ENCODE results near the gene GNGT1. TPM values are rescaled to one million over a fixed set of nuclear protein-coding genes. Genes with fewer than 3 reads are reported as not detected.

Gene GNGT1
- total RNA-seq, 1 donor = not detected

GRCh38 chr7:93937818-93938217 is 31.5 kb downstream of the GNGT1 start:
- no peak for DNase-seq (ENCODE audit: low read depth in 2 of 3, low spot score in 2 of 3)

DNA sequence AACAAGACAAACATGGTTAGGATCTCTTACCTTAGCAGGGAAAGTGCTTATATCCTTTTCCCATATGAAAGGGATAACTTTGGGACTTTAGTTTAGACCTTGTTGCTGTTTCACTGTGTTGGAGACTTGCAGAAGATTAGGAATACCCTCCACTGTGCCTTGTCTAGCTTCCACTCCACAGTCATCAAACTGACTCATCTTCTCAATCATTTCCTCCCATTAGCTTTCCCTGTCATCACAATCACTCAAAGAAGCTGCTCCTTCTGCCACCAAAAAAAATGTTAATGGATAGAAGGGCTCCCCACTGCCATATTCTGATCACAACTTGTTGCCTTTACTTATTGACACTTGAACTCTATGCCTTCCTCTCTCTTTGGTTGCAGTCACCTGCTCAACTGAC is 31.9 kb downstream of the GNGT1 start:
- no peak for DNase-seq (ENCODE audit: low read depth in 2 of 3, low spot score in 2 of 3)

DNA sequence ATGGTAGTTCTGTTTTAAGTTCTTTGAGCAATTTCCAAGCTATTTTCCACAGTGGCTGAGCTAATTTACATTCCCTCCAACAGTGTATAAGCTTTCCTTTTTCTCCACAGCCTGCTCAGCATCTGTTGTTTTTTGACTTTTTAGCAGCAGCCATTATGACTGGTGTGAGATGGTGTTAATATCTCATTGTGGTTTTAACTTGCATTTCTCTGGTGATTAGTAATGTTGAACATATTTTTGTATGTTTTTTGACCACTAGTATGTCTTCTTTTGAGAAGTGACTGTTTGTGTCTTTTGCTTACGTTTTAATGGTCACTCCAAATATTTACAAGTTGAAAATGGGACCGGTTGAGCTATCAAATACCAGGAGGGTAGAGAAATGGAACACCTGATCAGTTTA is 35.6 kb downstream of the GNGT1 start:
- no peak for DNase-seq (ENCODE audit: low read depth in 2 of 3, low spot score in 2 of 3)

GRCh38 chr7:93943816-93944540 is 37.6 kb downstream of the GNGT1 start:
- peak in 1 of 3 donors; percentile 48 for DNase-seq (ENCODE audit: low read depth in 2 of 3, low spot score in 2 of 3)

DNA sequence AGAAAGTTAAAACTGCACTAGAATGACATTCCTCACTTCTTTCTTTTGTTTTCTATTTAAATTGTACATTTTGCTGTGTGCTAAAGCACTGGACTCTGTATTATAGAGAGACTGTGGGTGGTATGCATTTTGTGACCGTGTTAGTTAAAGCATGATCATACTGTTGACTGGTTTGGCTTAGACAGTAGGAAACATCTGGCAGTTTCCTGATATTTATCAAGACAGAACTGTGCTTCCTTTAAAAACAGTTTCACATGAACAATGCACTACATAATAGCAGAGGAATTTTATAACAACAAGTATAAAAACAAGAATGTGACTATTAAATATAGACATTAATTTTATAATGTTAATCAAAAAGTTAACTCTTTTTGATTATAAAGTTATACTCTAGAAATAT is 38.3 kb downstream of the GNGT1 start:
- peak in 2 of 3 donors; percentile 64 to 78 for DNase-seq (ENCODE audit: low read depth in 2 of 3, low spot score in 2 of 3)

DNA sequence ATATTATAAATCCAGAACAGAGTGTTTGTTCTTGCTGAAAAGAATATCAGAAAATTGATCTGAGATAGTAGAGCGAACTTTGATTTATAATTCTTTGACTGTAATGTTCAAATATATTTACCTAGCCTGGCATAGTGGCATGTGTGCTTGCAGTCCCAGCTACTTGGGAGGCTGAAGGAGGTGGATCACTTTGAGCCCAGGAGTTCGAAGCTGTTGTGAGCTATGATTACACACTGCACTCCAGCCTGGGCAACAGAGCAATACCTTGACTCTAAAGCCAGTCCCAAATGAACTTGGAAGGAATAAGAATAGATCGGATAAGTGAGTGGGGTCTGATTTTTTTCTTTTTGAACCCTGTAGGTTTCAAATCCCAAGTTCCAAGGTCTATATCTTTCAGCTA is 38.7 kb downstream of the GNGT1 start:
- no peak for DNase-seq (ENCODE audit: low read depth in 2 of 3, low spot score in 2 of 3)

GRCh38 chr7:93945756-93946535 is 39.6 kb downstream of the GNGT1 start:
- DNase-seq (ENCODE audit: low read depth in 2 of 3, low spot score in 2 of 3) = no peak

GRCh38 chr7:93948106-93948505 is 41.7 kb downstream of the GNGT1 start:
- DNase-seq (ENCODE audit: low read depth in 2 of 3, low spot score in 2 of 3) = no peak

DNA sequence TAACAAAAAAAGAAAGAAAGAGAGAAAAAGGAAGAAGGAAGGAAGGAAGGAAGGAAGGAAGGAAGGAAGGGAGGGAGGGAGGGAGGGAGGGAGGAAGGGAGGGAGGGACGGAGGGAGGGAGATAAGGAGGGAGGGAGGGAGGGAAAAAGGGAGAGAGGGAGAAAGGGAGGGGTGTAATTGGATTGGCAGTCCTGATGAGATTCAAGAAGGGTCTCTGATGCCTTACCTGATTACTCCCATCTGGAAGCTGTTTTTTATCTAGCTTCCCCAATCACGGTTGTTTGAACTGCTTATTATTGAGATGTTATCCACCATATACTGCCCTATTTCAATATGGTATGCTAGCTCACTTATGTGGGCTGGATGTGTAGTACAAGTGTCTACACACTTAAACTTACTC is 42.5 kb downstream of the GNGT1 start:
- no peak for DNase-seq (ENCODE audit: low read depth in 2 of 3, low spot score in 2 of 3)

DNA sequence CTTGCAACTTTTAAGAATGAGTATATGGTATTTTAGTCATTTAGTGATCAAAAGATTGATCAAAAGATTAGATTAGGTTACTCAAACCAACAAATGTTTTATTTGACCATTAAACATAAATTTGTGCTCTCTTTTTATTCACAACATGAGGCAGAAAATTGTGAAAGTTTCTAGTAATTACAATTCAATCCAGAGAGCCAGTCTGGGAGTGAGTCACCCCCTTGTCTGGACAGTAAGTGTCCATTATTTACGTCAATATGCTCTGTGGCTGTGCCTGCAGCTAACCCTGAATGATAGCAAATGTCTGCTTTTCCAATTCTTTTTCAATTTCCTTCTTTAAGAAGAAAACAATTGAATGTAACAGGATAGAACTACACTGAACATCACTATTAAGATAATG is 43.1 kb downstream of the GNGT1 start:
- DNase-seq (ENCODE audit: low read depth in 2 of 3, low spot score in 2 of 3) = no peak

- DNase-seq (ENCODE audit: low read depth in 2 of 3, low spot score in 2 of 3) = no peak
These were observed 48.9 kb downstream of the GNGT1 start for GRCh38 chr7:93955304-93955703.

GRCh38 chr7:93957767-93958166 is 51.4 kb downstream of the GNGT1 start:
- no peak for DNase-seq (ENCODE audit: low read depth in 2 of 3, low spot score in 2 of 3)

- no peak for DNase-seq (ENCODE audit: low read depth in 2 of 3, low spot score in 2 of 3)
These were observed 51.8 kb downstream of the GNGT1 start for GRCh38 chr7:93958216-93958615.

GRCh38 chr7:93958651-93959050 is 52.3 kb downstream of the GNGT1 start:
- DNase-seq (ENCODE audit: low read depth in 2 of 3, low spot score in 2 of 3) = no peak

Small RNA genes lying within 50 kb of the gene (small RNA-seq; reads per million reads assigned to genes)
- not detected for gene AC002076.2

Other genes starting within 250 kb of the GNGT1 start
- gene TFPI2, start 15.8 kb upstream of the GNGT1 start, total RNA-seq = 0.81 TPM
- gene GNG11, start 15.2 kb downstream of the GNGT1 start, total RNA-seq = 1.9 TPM
- 7.3 TPM for gene BET1, start 97.8 kb downstream of the GNGT1 start, total RNA-seq